Gastrocnemius medialis (tissue), 4 donors: ENCODE results near the gene KIF26B.

Experiments used
- CTCF ChIP-seq, 5 experiments: fragments of 450-650 bp in 3 of 5; fragments of 200-600 bp in 2 of 5; sonication (generic) in 2 of 5; IDR thresholded peaks in 4 of 5; conservative IDR thresholded peaks in 1 of 5; 1 replicate in 4 of 5; 2 replicates in 1 of 5; pipeline ENCODE4 v1.5.1; 2016 to 2019; ENCODE audit warnings: antibody characterized with exemption in 5 of 5, mild to moderate bottlenecking in 3 of 5, moderate library complexity in 3 of 5
- POLR2A ChIP-seq, 2 donors: fragments of 450-650 bp; IDR thresholded peaks; one replicate each; pipeline ENCODE4 v1.6.1; 2017; ENCODE audit warnings: antibody characterized with exemption in 2 of 2, mild to moderate bottlenecking in 2 of 2, moderate library complexity in 2 of 2

GRCh38 chr1:245255783-245256182, 101.0 kb downstream of the KIF26B start:
- TF ChIP-seq CTCF (IDR thresholded peaks at IDR 0.05 in 4 of 5, conservative IDR thresholded peaks at IDR 0.05 in 1 of 5), result no peak
- no peak for TF ChIP-seq POLR2A (IDR thresholded peaks at IDR 0.05)
